Ishikawa (cell line): ENCODE measurements around the gene SLAIN2.

Source experiments
- CEBPB ChIP-seq: IDR thresholded peaks from 2 replicates; pipeline ENCODE4 v1.6.1; 2012
- CREB1 ChIP-seq: IDR thresholded peaks from 2 replicates; pipeline ENCODE4 v1.6.1; 2012; ENCODE audit warnings: low read depth
- EGR1 ChIP-seq: IDR thresholded peaks from 2 replicates; pipeline ENCODE4 v1.6.1; 2012
- EP300 ChIP-seq: IDR thresholded peaks from 2 replicates; pipeline ENCODE4 v1.6.1; 2012; ENCODE audit warnings: borderline replicate concordance
- FOXM1 ChIP-seq: IDR thresholded peaks from 2 replicates; pipeline ENCODE4 v1.6.1; 2012; ENCODE audit warnings: low read depth, borderline replicate concordance
- MAX ChIP-seq: IDR thresholded peaks from 2 replicates; pipeline ENCODE4 v1.6.1; 2012
- NFIC ChIP-seq: IDR thresholded peaks from 2 replicates; pipeline ENCODE4 v1.6.1; 2012
- RAD21 ChIP-seq: IDR thresholded peaks from 2 replicates; pipeline ENCODE4 v1.6.1; 2012; ENCODE audit warnings: low read depth
- REST ChIP-seq: IDR thresholded peaks from 2 replicates; pipeline ENCODE4 v1.6.1; 2012; ENCODE audit warnings: low read depth, mild to moderate bottlenecking
- TAF1 ChIP-seq: IDR thresholded peaks from 2 replicates; pipeline ENCODE4 v1.6.1; 2012; ENCODE audit warnings: low read depth, mild to moderate bottlenecking
- TCF12 ChIP-seq: IDR thresholded peaks from 2 replicates; pipeline ENCODE4 v1.6.1; 2012; ENCODE audit warnings: low read depth
- TEAD4 ChIP-seq: IDR thresholded peaks from 2 replicates; pipeline ENCODE4 v1.6.1; 2012
- USF1 ChIP-seq: IDR thresholded peaks from 2 replicates; pipeline ENCODE4 v1.6.1; 2012
- YY1 ChIP-seq: IDR thresholded peaks from 2 replicates; pipeline ENCODE4 v1.6.1; 2012; ENCODE audit warnings: low read depth
- ZBTB7A ChIP-seq: IDR thresholded peaks from 2 replicates; pipeline ENCODE4 v1.6.1; 2012; ENCODE audit warnings: low read depth

Gene SLAIN2

GRCh38 chr4:48428926-48429325 is 87.6 kb downstream of the SLAIN2 start:
- no peak for TF ChIP-seq TAF1
- TF ChIP-seq USF1 = no peak
- no peak for TF ChIP-seq TEAD4
- no peak for TF ChIP-seq EGR1
- TF ChIP-seq REST = no peak
- TF ChIP-seq YY1 = no peak
- TF ChIP-seq RAD21 = no peak
- no peak for TF ChIP-seq NFIC
- TF ChIP-seq MAX = no peak
- TF ChIP-seq FOXM1 = no peak
- TF ChIP-seq CREB1 = no peak
- no peak for TF ChIP-seq TCF12
- TF ChIP-seq CEBPB = no peak
- TF ChIP-seq EP300 = no peak
- TF ChIP-seq ZBTB7A = no peak

GRCh38 chr4:48429709-48430474 is 88.6 kb downstream of the SLAIN2 start:
- no peak for TF ChIP-seq YY1
- TF ChIP-seq TAF1 = no peak
- TF ChIP-seq CREB1 = no peak
- TF ChIP-seq MAX = no peak
- TF ChIP-seq FOXM1 = no peak
- TF ChIP-seq TCF12 = no peak
- TF ChIP-seq ZBTB7A = no peak
- TF ChIP-seq REST = no peak
- no peak for TF ChIP-seq EP300
- no peak for TF ChIP-seq RAD21
- TF ChIP-seq EGR1 = no peak
- no peak for TF ChIP-seq NFIC
- TF ChIP-seq CEBPB = no peak
- no peak for TF ChIP-seq USF1

GRCh38 chr4:48431401-48431800 is 90.1 kb downstream of the SLAIN2 start:
- TF ChIP-seq USF1 = no peak
- TF ChIP-seq CREB1 = no peak
- no peak for TF ChIP-seq NFIC
- no peak for TF ChIP-seq YY1
- no peak for TF ChIP-seq EGR1
- TF ChIP-seq TCF12 = no peak

GRCh38 chr4:48432017-48432416 is 90.7 kb downstream of the SLAIN2 start:
- TF ChIP-seq TCF12 = no peak
- TF ChIP-seq RAD21 = no peak
- TF ChIP-seq EP300 = no peak
- TF ChIP-seq NFIC = no peak
- no peak for TF ChIP-seq FOXM1
- no peak for TF ChIP-seq CEBPB
- no peak for TF ChIP-seq USF1
- no peak for TF ChIP-seq REST
- TF ChIP-seq EGR1 = no peak
- no peak for TF ChIP-seq ZBTB7A
- TF ChIP-seq CREB1 = no peak
- TF ChIP-seq YY1 = no peak
- TF ChIP-seq TEAD4 = no peak
- TF ChIP-seq TAF1 = no peak
- TF ChIP-seq MAX = no peak
